OCI-LY3 (cell line): ENCODE results near the gene BID.

Experiments
- H2AFZ ChIP-seq: fragments of 200-600, 300-600 bp; shearing (Covaris generic); 2 replicates; pipeline ENCODE4 v1.6.0; 2014; ENCODE audit warnings: antibody characterized with exemption, low read depth, low read length
- H3K27ac ChIP-seq: fragments of 200-600, 300-600 bp; sonication (generic); 2 replicates; pipeline ENCODE4 v1.5.1; 2014; ENCODE audit warnings: mild to moderate bottlenecking, low read length, moderate library complexity, mixed read lengths
- H3K27me3 ChIP-seq: fragments of 200-600, 300-600 bp; sonication (generic); 2 replicates; pipeline ENCODE4 v1.6.1; 2014; ENCODE audit warnings: low read depth, low read length, mixed read lengths
- H3K36me3 ChIP-seq: fragments of 200-600, 300-600 bp; sonication (generic); replicated peaks from 2 replicates; pipeline ENCODE3; 2014; ENCODE audit warnings: low read depth, low read length, mixed read lengths
- H3K4me1 ChIP-seq: fragments of 300-600, 200-600 bp; sonication (generic); 2 replicates; pipeline ENCODE4 v1.6.1; 2014; ENCODE audit warnings: low read length, mixed read lengths
- H3K4me2 ChIP-seq: fragments of 200-600, 300-600 bp; sonication (generic); 2 replicates; pipeline ENCODE4 v1.6.1; 2014; ENCODE audit warnings: low read length, mixed read lengths
- H3K4me3 ChIP-seq: fragments of 300-600, 200-600 bp; sonication (generic); 2 replicates; pipeline ENCODE4 v1.5.1; 2014; ENCODE audit warnings: antibody characterized with exemption, mild to moderate bottlenecking, low read length, moderate library complexity
- H3K79me2 ChIP-seq: fragments of 300-600, 200-600 bp; shearing (Covaris generic); 2 replicates; pipeline ENCODE4 v1.6.1; 2014; ENCODE audit warnings: mild to moderate bottlenecking, low read length, mixed read lengths
- H3K9ac ChIP-seq: fragments of 300-600, 200-600 bp; shearing (Covaris generic); 2 replicates; pipeline ENCODE4 v1.6.0; 2014; ENCODE audit warnings: mild to moderate bottlenecking, low read length, moderate library complexity
- H3K9me3 ChIP-seq: fragments of 200-600, 300-600 bp; shearing (Covaris generic); 2 replicates; pipeline ENCODE4 v1.6.1; 2014; ENCODE audit warnings: low read length, mixed read lengths; ENCODE audit not compliant: insufficient read depth
- H4K20me1 ChIP-seq: fragments of 200-600, 300-600 bp; sonication (generic); 2 replicates; pipeline ENCODE4 v1.6.1; 2016; ENCODE audit warnings: low read length, mixed read lengths; ENCODE audit not compliant: insufficient read depth
- CTCF ChIP-seq: fragments of 200-600, 300-600 bp; sonication (generic); IDR thresholded peaks from 2 replicates; pipeline ENCODE4 v1.5.1; 2014; ENCODE audit warnings: antibody characterized with exemption, low read length, low read depth
- EZH2phosphoT487 ChIP-seq: fragments of 200-600 bp; shearing (Covaris generic); IDR thresholded peaks from 2 replicates; pipeline ENCODE4 v1.6.1; 2018; ENCODE audit warnings: antibody characterized with exemption, mixed run types, low read depth

BID gene

GRCh38 chr22:17749605-17750395 is 24.5 kb downstream of the BID start:
- no peak overlapping the region for H2AFZ ChIP-seq
- no peak overlapping the region for H3K27ac ChIP-seq
- H3K79me2 ChIP-seq, result peaks cover 97% of the 10 kb centered on the region
- no peak overlapping the region for H3K4me3 ChIP-seq
- no peaks in the 10 kb centered on the region for H3K4me1 ChIP-seq
- TF ChIP-seq EZH2phosphoT487 (no peak), CTCF (no peak)
- H3K36me3 ChIP-seq, result peaks cover 43% of the 10 kb centered on the region
- no peaks in the 10 kb centered on the region for H3K27me3 ChIP-seq
- H4K20me1 ChIP-seq, result peaks cover 74% of the 10 kb centered on the region
- no peak overlapping the region for H3K4me2 ChIP-seq
- no peak overlapping the region for H3K9ac ChIP-seq
- H3K9me3 ChIP-seq, result no peaks in the 10 kb centered on the region

GRCh38 chr22:17748555-17749353 is 25.5 kb downstream of the BID start:
- H3K27ac ChIP-seq, result no peak overlapping the region

GRCh38 chr22:17746916-17747315 is 27.4 kb downstream of the BID start:
- TF ChIP-seq EZH2phosphoT487 (no peak), CTCF (no peak)
- Histone ChIP-seq H2AFZ (no peak overlapping the region), H3K9ac (no peak overlapping the region), H3K79me2 (peaks cover 98% of the 10 kb centered on the region), H3K4me3 (no peak overlapping the region), H3K36me3 (peaks cover 50% of the 10 kb centered on the region), H4K20me1 (peaks cover 74% of the 10 kb centered on the region), H3K27ac (no peak overlapping the region), H3K4me2 (no peak overlapping the region), H3K4me1 (peaks cover 18% of the 10 kb centered on the region), H3K9me3 (no peaks in the 10 kb centered on the region), H3K27me3 (no peaks in the 10 kb centered on the region)

More at GRCh38 chr22:17748555-17749353, 25.5 kb downstream of the BID start:
- TF ChIP-seq EZH2phosphoT487 (no peak), CTCF (no peak)
- no peak overlapping the region for H3K9ac ChIP-seq
- H3K79me2 ChIP-seq, result peaks cover 97% of the 10 kb centered on the region
- H3K9me3 ChIP-seq, result no peaks in the 10 kb centered on the region
- peaks cover 74% of the 10 kb centered on the region for H4K20me1 ChIP-seq
- H3K27me3 ChIP-seq, result no peaks in the 10 kb centered on the region
- no peak overlapping the region for H3K4me3 ChIP-seq
- H2AFZ ChIP-seq, result no peak overlapping the region
- H3K36me3 ChIP-seq, result peaks cover 46% of the 10 kb centered on the region
- no peak overlapping the region for H3K4me2 ChIP-seq
- H3K4me1 ChIP-seq, result peaks cover under 1% of the 10 kb centered on the region; the same call in 1 of the 2 replicates

GRCh38 chr22:17744430-17744829 is 29.8 kb downstream of the BID start:
- Histone ChIP-seq H3K4me2 (no peak overlapping the region), H3K9ac (no peak overlapping the region), H2AFZ (no peak overlapping the region), H3K27me3 (no peaks in the 10 kb centered on the region), H3K27ac (no peak overlapping the region), H4K20me1 (peaks cover 65% of the 10 kb centered on the region), H3K79me2 (peaks cover 92% of the 10 kb centered on the region), H3K36me3 (peaks cover 58% of the 10 kb centered on the region), H3K9me3 (no peaks in the 10 kb centered on the region), H3K4me1 (peaks cover 21% of the 10 kb centered on the region), H3K4me3 (no peak overlapping the region)
- no peak for TF ChIP-seq CTCF
- TF ChIP-seq EZH2phosphoT487, result no peak
